ENCODE results near the gene VAV3.

The VAV3 gene

DNA sequence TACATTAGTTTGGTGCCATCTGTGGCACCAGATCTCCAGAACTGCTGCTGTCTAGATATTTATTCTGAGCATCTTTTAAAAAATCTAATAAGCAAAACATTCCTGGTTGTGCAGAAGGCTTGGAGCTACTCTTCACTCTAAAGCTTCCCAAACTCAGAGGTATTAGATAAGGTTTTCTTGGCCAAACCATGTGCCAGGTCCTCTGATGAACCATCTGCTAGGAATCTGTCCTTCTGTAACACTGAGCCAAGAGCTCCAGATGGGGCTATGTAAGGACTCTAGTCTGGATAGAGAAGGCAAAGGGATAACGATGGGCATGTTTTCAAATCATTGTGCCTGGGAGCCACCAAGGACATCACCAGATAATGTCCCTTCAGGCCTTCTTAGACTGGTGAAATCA, 413.5 kb downstream of the VAV3 start:
- H3K27ac Mint-ChIP-seq: no peak overlapping the region
- no peaks in the 10 kb centered on the region for H3K4me1 Mint-ChIP-seq
- TF ChIP-seq CTCF (IDR thresholded peaks at IDR 0.05): no peak
- no peak overlapping the region for H3K4me3 Mint-ChIP-seq
- H3K36me3 Mint-ChIP-seq (ENCODE audit: low read depth): no peaks in the 10 kb centered on the region
- H3K9me3 Mint-ChIP-seq: no peaks in the 10 kb centered on the region
- H3K27me3 Mint-ChIP-seq (ENCODE audit: low read depth, poor library complexity): no peaks in the 10 kb centered on the region
- no peak for DNase-seq

- Mint-ChIP-seq H3K27ac (no peak overlapping the region), H3K4me1 (no peaks in the 10 kb centered on the region), H3K36me3 (ENCODE audit: low read depth) (no peaks in the 10 kb centered on the region), H3K9me3 (no peaks in the 10 kb centered on the region), H3K27me3 (ENCODE audit: low read depth, poor library complexity) (no peaks in the 10 kb centered on the region), H3K4me3 (no peak overlapping the region)
- TF ChIP-seq CTCF (IDR thresholded peaks at IDR 0.05): no peak
- DNase-seq: no peak
Measured at GRCh38 chr1:107550358-107550757, 414.6 kb downstream of the VAV3 start.

- H3K27me3 Mint-ChIP-seq (ENCODE audit: low read depth, poor library complexity): no peaks in the 10 kb centered on the region
- H3K9me3 Mint-ChIP-seq: no peaks in the 10 kb centered on the region
- H3K4me3 Mint-ChIP-seq: no peak overlapping the region
- TF ChIP-seq CTCF (IDR thresholded peaks at IDR 0.05): no peak
- DNase-seq: no peak
- H3K36me3 Mint-ChIP-seq (ENCODE audit: low read depth): no peaks in the 10 kb centered on the region
- H3K27ac Mint-ChIP-seq: no peak overlapping the region
- H3K4me1 Mint-ChIP-seq: no peaks in the 10 kb centered on the region
Measured at GRCh38 chr1:107549152-107549810, 415.7 kb downstream of the VAV3 start.

DNA sequence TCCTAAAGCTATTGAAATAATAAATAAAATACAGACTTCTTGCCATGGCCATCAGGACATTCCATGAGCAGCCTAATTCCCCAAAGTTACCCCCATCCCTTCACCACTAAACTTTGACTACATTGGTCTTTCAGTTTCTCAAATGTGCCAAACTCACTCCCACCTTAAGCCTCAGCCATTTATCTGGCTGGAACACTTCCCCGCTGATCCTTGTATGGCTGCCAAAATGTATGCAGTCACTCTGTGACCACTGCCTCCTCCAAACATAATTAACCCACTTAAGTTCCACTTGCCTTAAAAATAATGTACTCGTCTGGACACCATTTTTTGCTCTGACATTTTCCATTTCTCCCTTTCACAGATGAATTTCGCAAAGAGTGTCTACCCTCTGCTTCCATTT, 416.7 kb downstream of the VAV3 start:
- no peak for DNase-seq
- Mint-ChIP-seq H3K27ac (no peak overlapping the region), H3K4me1 (no peaks in the 10 kb centered on the region), H3K36me3 (ENCODE audit: low read depth) (no peaks in the 10 kb centered on the region), H3K27me3 (ENCODE audit: low read depth, poor library complexity) (no peaks in the 10 kb centered on the region), H3K9me3 (no peaks in the 10 kb centered on the region), H3K4me3 (no peak overlapping the region)
- no peak for TF ChIP-seq CTCF (IDR thresholded peaks at IDR 0.05)

DNA sequence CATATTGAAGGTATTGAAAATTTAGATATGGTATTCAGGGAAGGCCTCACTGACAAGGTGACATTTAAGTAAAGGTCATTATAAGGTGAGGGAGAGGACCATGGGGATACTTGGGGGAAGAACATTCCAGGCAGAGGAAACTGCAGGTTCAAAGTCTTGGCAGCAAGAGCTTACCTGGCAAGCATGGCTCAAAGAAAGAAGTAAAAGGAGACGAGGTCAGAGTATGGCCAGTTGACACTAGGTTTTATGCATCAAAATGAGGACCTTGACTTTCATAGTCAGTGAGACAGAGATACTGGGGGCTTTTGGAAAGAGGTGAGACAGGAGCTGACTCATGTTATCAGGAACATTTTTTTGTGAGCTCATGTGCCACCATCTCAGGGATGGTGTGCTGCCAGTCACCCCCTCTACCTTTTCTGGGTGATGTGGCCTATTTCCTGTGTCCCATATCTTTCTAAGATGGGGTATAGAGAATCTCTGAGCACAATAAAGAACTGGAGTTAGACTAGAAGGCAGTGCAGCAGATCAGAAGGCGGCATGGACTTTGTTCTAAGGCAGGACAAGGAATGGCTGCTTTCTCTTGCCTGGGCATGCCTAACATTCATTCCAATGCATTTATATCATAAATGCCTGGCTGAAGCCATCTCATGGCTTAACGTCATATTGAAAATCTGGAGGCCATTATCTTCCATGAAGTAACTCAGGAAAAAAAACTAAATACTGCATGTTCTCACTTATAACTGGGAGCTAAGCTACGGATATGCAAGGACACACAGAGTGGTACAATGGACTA, 417.4 kb downstream of the VAV3 start:
- Mint-ChIP-seq H3K9me3 (no peaks in the 10 kb centered on the region), H3K36me3 (ENCODE audit: low read depth) (no peaks in the 10 kb centered on the region), H3K4me1 (peaks cover 4% of the 10 kb centered on the region), H3K27me3 (ENCODE audit: low read depth, poor library complexity) (no peaks in the 10 kb centered on the region), H3K27ac (no peak overlapping the region), H3K4me3 (no peak overlapping the region)
- no peak for DNase-seq
- TF ChIP-seq CTCF (IDR thresholded peaks at IDR 0.05): no peak

GRCh38 chr1:107546576-107546975, 418.4 kb downstream of the VAV3 start:
- H3K36me3 Mint-ChIP-seq (ENCODE audit: low read depth): no peaks in the 10 kb centered on the region
- H3K27ac Mint-ChIP-seq: no peak overlapping the region
- no peak overlapping the region for H3K4me3 Mint-ChIP-seq
- no peak for TF ChIP-seq CTCF (IDR thresholded peaks at IDR 0.05)
- no peaks in the 10 kb centered on the region for H3K27me3 Mint-ChIP-seq (ENCODE audit: low read depth, poor library complexity)
- DNase-seq: no peak
- H3K4me1 Mint-ChIP-seq: peaks cover 14% of the 10 kb centered on the region
- H3K9me3 Mint-ChIP-seq: no peaks in the 10 kb centered on the region
